Body of pancreas (tissue), 4 donors: ENCODE results near the gene RAB11FIP3. TPM values are rescaled to one million over a fixed set of nuclear protein-coding genes. Genes with fewer than 3 reads are reported as not detected.
"Not testable (repeated sequence)": the region's sequence is repeated elsewhere in the genome, so short reads cannot be mapped to it uniquely, and the experiment has no call there.

ENCODE experiments used
- ATAC-seq: fragments of 150-250 bp; one replicate; pipeline ENCODE4 v1.9.1; 2016
- DNase-seq, 4 donors: peaks; one replicate each; pipeline ENCODE4 v3.0.0-alpha.2; 2019
- H3K27ac ChIP-seq, 4 donors: fragments of 200-600 bp; sonication (generic); 1 replicate in 3 of 4; 2 replicates in 1 of 4; pipeline versions ENCODE4 v1.5.1 to v1.6.1; 2016 to 2019; ENCODE audit warnings: mild to moderate bottlenecking in 1 of 4, mixed read lengths in 1 of 4, moderate library complexity in 1 of 4
- H3K27me3 ChIP-seq, 2 donors: fragments of 200-600 bp; sonication (generic); one replicate each; pipeline ENCODE4 v1.6.0; 2016; ENCODE audit warnings: mild to moderate bottlenecking in 1 of 2
- H3K36me3 ChIP-seq, 2 donors: fragments of 200-600 bp; sonication (generic); replicated peaks in 1 of 2; 2 replicates each; pipeline ENCODE4 v1.5.1; 2016; ENCODE audit warnings: low read depth in 2 of 2; ENCODE audit not compliant: insufficient read depth in 1 of 2
- H3K4me1 ChIP-seq: fragments of 200-600 bp; sonication (generic); one replicate; pipeline ENCODE4 v1.6.0; 2016
- H3K4me3 ChIP-seq, 2 donors: fragments of 200-600 bp; sonication (generic); 1 replicate in 1 of 2; 2 replicates in 1 of 2; pipeline ENCODE4 v1.5.1; 2016 to 2019
- H3K9me3 ChIP-seq, 3 donors: fragments of 200-600 bp; sonication (generic); 1 replicate in 2 of 3; 2 replicates in 1 of 3; pipeline ENCODE4 v1.5.1; 2016
- CTCF ChIP-seq, 7 experiments: fragments of 450-650 bp in 4 of 7; fragments of 200-600 bp in 3 of 7; sonication (generic) in 3 of 7; IDR thresholded peaks; one replicate each; pipeline ENCODE4 v1.5.1; 2016 to 2019; ENCODE audit warnings: antibody characterized with exemption in 7 of 7
- POLR2A ChIP-seq, 3 donors: fragments of 450-650 bp; IDR thresholded peaks; one replicate each; pipeline ENCODE4 v1.6.1; 2016; ENCODE audit warnings: antibody characterized with exemption in 3 of 3, mild to moderate bottlenecking in 2 of 3
- WGBS, 2 donors: methylation state at CpG; one replicate each; pipeline ENCODE4 v1.1.5; 2017; 5-methylcytosine and 5-hydroxymethylcytosine counted together
- intact Hi-C: fragments of 100-400 bp; cut with DNase I; formaldehyde crosslinking; loops from one replicate; pipeline ENCODE4 v1.15.1; 2023
- total RNA-seq, 2 donors: library from RNA; depleted of rRNA; stranded (reverse); fragments of >200 nt; gene quantifications; one replicate each; pipeline ENCODE4 v1.1.0, GENCODE V29; 2016

The RAB11FIP3 gene
- total RNA-seq, 2 donors from 2014 or later: 50.1 to 122 TPM

GRCh38 chr16:503150-504071, 78.0 kb downstream of the RAB11FIP3 start:
- 94 to 96% methylated on average over 7 to 21 of the region's 23 CpGs for WGBS, 2 donors
- no peak for DNase-seq
- no peak overlapping the region for H3K27ac ChIP-seq

GRCh38 chr16:505479-506245, 80.2 kb downstream of the RAB11FIP3 start:
- Histone ChIP-seq H3K4me3 (no peak overlapping the region), H3K9me3 (no peaks in the 10 kb centered on the region), H3K4me1 (no peaks in the 10 kb centered on the region), H3K36me3 (peaks cover 0 to 2% of the 10 kb centered on the region in 2 donors), H3K27me3 (no peaks in the 10 kb centered on the region), H3K27ac (no peak overlapping the region)
- ATAC-seq (no peak), DNase-seq (no peak)
- intact Hi-C loops: no loop called here
- 89 to 97% methylated on average over 17 to 29 of the region's 33 CpGs for WGBS, 2 donors
- TF ChIP-seq POLR2A (IDR thresholded peaks at IDR 0.05) (no peak), CTCF (IDR thresholded peaks at IDR 0.05) (no peak)

More at GRCh38 chr16:503150-504071, 78.0 kb downstream of the RAB11FIP3 start:
- Histone ChIP-seq H3K9me3 (no peaks in the 10 kb centered on the region), H3K36me3 (peaks cover 0 to 2% of the 10 kb centered on the region in 2 donors), H3K27me3 (no peaks in the 10 kb centered on the region), H3K4me3 (no peak overlapping the region), H3K4me1 (no peaks in the 10 kb centered on the region)
- TF ChIP-seq POLR2A (IDR thresholded peaks at IDR 0.05) (no peak), CTCF (IDR thresholded peaks at IDR 0.05) (no peak)
- no peak for ATAC-seq
- intact Hi-C loops: no loop called here

- Histone ChIP-seq H3K9me3 (no peaks in the 10 kb centered on the region), H3K4me3 (no peak overlapping the region), H3K27ac (no peak overlapping the region), H3K4me1 (no peaks in the 10 kb centered on the region), H3K27me3 (no peaks in the 10 kb centered on the region), H3K36me3 (peaks cover 0 to 2% of the 10 kb centered on the region in 2 donors)
- intact Hi-C loops: no loop called here
- ATAC-seq (no peak), DNase-seq (no peak)
- WGBS, 2 donors: 94 to 96% methylated on average over 3 to 7 of the region's 7 CpGs
- TF ChIP-seq CTCF (IDR thresholded peaks at IDR 0.05) (no peak), POLR2A (IDR thresholded peaks at IDR 0.05) (no peak)
Measured at GRCh38 chr16:506246-506546, 80.7 kb downstream of the RAB11FIP3 start.

DNA sequence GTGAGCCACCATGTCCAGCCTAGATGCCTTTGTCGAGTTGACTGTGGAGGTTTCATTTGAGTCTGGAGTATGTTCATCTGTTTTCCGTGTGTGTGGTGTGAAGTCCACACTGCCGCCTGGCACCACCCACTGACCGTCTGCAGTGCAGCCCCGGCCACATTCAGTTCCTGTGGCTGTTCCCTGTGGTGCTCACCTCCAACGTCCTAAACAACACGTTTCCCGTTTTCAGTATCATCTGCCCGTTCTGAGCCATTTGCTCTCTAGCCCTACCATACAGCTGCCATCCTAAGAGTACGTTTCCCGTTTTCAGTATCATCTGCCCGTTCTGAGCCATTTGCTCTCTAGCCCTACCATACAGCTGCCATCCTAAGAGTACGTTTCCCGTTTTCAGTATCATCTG, 82.1 kb downstream of the RAB11FIP3 start:
- H3K4me3 ChIP-seq, H3K27me3 ChIP-seq, H3K4me1 ChIP-seq, H3K36me3 ChIP-seq, H3K27ac ChIP-seq, H3K9me3 ChIP-seq, ATAC-seq, intact Hi-C loops, DNase-seq: not testable (repeated sequence)
- 75 to 87% methylated on average over 14 of the region's 14 CpGs for WGBS, 2 donors

DNA sequence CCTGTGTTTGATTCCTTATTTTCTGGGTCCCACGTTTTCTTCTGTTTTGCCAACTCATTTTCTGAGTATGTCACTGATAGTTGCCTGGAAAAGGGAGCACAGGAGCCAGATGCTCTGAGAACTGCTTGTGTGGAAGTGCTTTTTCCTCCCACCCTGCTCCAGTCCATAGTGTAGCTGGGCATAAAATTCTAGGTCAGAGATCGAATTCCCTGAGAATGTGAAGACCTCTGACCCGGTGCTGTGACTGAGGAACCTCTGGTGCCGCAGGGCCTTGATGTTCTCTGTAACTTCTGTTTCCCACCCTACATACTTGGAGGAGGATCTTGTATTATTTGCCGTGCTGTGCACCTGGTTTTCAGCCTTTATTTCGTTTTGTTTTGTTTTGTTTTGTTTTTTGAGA, 82.5 kb downstream of the RAB11FIP3 start:
- intact Hi-C loops: no loop called here
- H3K36me3 ChIP-seq: peaks cover 0 to 2% of the 10 kb centered on the region in 2 donors
- H3K4me3 ChIP-seq: no peak overlapping the region
- ATAC-seq (no peak), DNase-seq (no peak)
- H3K27me3 ChIP-seq: no peaks in the 10 kb centered on the region
- WGBS, 2 donors: 74 to 84% methylated on average over 6 of the region's 6 CpGs
- no peaks in the 10 kb centered on the region for H3K9me3 ChIP-seq
- TF ChIP-seq CTCF (IDR thresholded peaks at IDR 0.05): no peak
- no peak overlapping the region for H3K27ac ChIP-seq
- H3K4me1 ChIP-seq: no peaks in the 10 kb centered on the region
